ENCODE measurements around the gene PPP1R16B. TPM values are rescaled to one million over a fixed set of nuclear protein-coding genes. Genes with fewer than 3 reads are reported as not detected.
"Not testable (repeated sequence)": the region's sequence is repeated elsewhere in the genome, so short reads cannot be mapped to it uniquely, and the experiment has no call there.

PPP1R16B gene
- total and polyA plus RNA-seq, 2 of the 8 experiments (the other 6 are each of a cell fraction or from before 2014, with no cell fraction given) = 2.6 to 8.9 TPM

DNA sequence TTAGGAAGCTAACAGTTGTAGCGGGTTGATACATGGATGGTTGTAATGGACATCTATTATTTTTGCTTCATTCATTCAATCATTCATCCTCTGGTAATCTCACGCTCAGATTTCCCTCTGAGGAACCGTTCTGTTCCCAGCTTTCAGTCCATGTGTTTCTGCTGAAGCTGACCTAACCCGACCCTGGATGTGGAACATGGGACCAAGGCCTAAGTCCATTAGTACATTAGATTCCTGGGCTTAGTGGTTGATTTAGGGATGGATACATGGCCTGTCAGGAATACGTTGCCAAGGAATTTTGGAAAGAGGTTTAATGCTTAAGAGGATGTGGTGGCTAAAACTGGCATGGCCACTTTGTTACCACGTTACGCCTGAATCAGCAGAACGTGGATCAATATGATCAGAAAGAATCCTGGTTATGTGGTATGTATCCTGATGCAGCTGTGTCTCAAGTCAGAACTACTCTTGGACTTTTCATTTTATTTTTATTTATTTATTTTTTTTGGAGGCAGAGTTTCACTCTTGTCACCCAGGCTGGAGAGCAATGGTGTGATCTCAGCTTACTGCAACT, 152.5 kb downstream of the PPP1R16B start (continued):
- TF ChIP-seq CBX5 (IDR thresholded peaks at IDR 0.05; ENCODE audit: low read depth, low read length) (no peak), RBBP5 (IDR thresholded peaks at IDR 0.05; ENCODE audit: borderline replicate concordance, low read depth, low read length) (no peak), BACH1 (IDR thresholded peaks at IDR 0.05; ENCODE audit: low read length) (no peak), HDAC2 (IDR thresholded peaks at IDR 0.05; ENCODE audit: borderline replicate concordance in 1 of 2, low read depth in 2 of 2, low read length in 2 of 2) (no peak)

DNA sequence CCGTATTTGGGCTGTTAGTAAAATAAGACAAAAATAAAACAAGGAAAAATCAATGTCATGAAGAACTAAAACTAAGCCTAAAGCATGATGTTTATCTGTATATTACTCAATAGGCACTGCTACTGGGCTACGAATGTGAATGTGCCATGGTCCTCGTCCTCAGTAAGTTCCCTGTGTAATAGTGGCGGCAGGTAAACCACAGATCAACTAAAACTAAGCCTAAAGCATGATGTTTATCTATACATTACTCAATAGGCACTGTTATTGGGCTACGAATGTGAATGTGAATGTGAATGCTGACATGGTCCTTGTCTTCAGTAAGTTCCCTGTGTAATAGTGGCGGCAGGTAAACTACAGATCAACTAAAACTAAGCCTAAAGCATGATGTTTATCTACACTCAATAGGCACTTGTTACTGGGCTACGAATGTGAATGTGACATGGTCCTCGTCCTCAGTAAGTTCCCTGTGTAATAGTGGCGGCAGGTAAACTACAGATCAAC, 154.7 kb downstream of the PPP1R16B start:
- H3K27me3 ChIP-seq (replicated peaks in 1 of 4; ENCODE audit: control insufficient read depth in 3 of 4, extremely low read depth in 1 of 4, insufficient read depth in 3 of 4, low read length in 3 of 4); H3K23ac ChIP-seq (ENCODE audit: insufficient read length); H3K23me2 ChIP-seq (ENCODE audit: low read depth, low read length); H3K36me3 ChIP-seq (ENCODE audit: control insufficient read depth in 2 of 4, insufficient read depth in 4 of 4, low read length in 3 of 4); H2BK120ac ChIP-seq (replicated peaks; ENCODE audit: low read depth, low read length); DNase-seq (ENCODE audit: low read depth in 1 of 2, low spot score in 2 of 2); H4K5ac ChIP-seq (ENCODE audit: insufficient read length, low read depth, low read length); H2BK20ac ChIP-seq (ENCODE audit: low read length); H3K79me1 ChIP-seq (ENCODE audit: low read depth, low read length); H3K18ac ChIP-seq (ENCODE audit: extremely low read depth, low read length); H4K20me1 ChIP-seq (replicated peaks in 1 of 2; ENCODE audit: control insufficient read depth in 1 of 2, insufficient read depth in 2 of 2, low read length in 2 of 2); H2AFZ ChIP-seq (ENCODE audit: low read length); H3K4me1 ChIP-seq (replicated peaks in 1 of 4; ENCODE audit: control insufficient read depth in 3 of 4, insufficient read depth in 4 of 4, low read length in 3 of 4); H3K56ac ChIP-seq (replicated peaks; ENCODE audit: insufficient read length, low read depth, low read length); H4K91ac ChIP-seq (replicated peaks; ENCODE audit: insufficient read length, low read length); FAIRE-seq; H3K4me3 ChIP-seq (ENCODE audit: extremely low read depth in 1 of 4, insufficient read depth in 2 of 4, low read depth in 3 of 4, low read length in 4 of 4); H2BK5ac ChIP-seq (ENCODE audit: low read depth, low read length); H2BK15ac ChIP-seq (ENCODE audit: low read length); H3K4ac ChIP-seq (replicated peaks; ENCODE audit: insufficient read length, low read depth, low read length); H3K9ac ChIP-seq (replicated peaks in 1 of 4; ENCODE audit: extremely low read depth in 1 of 4, low read depth in 3 of 4, low read length in 3 of 4); H2AK5ac ChIP-seq (ENCODE audit: low read depth, low read length); H3K27ac ChIP-seq (ENCODE audit: low read depth, low read length); H3K4me2 ChIP-seq (ENCODE audit: insufficient read depth in 1 of 2, low read depth in 2 of 2, low read length in 2 of 2); CTCF ChIA-PET (ENCODE audit: partially characterized antibody); H3K9me3 ChIP-seq (ENCODE audit: insufficient read depth in 2 of 2, low read depth in 1 of 2, low read length in 1 of 2); H4K8ac ChIP-seq (ENCODE audit: extremely low read depth, insufficient read depth, low read length); H3K14ac ChIP-seq (ENCODE audit: insufficient read length); H2BK12ac ChIP-seq (ENCODE audit: low read depth, low read length): not testable (repeated sequence)
- POLR2A ChIA-PET (ENCODE audit: partially characterized antibody) = interaction anchor here (2.8 to 6.0 kb wide), 2 partner anchors 21 to 33 kb away, joined by 18 to 56 read pairs; partner anchors contain the start of gene FAM83D
- peaks cover 4 to 33% of the 10 kb centered on the region in 2 experiments; a peak in 3 of 4 replicates for H3K79me2 ChIP-seq (ENCODE audit: control insufficient read depth in 1 of 2, insufficient read depth in 2 of 2, low read length in 2 of 2)
- 87% methylated on average over 9 of the region's 9 CpGs; no CpG with 5 or more reads in 1 of the 2 experiments for WGBS, 2 experiments (ENCODE audit: extremely low coverage in 1 of 2, insufficient coverage in 1 of 2, insufficient read length in 1 of 2, insufficient replicate concordance in 2 of 2, low coverage in 1 of 2, low lambda C conversion rate in 2 of 2, missing lambda C conversion rate in 1 of 2)
